Panc1 (cell line): ENCODE results near the gene PDE9A.

Experiments
- CTCF ChIP-seq: fragments of 450-650 bp; IDR thresholded peaks from 2 replicates; pipeline ENCODE4 v1.5.1; 2017; ENCODE audit warnings: mild to moderate bottlenecking
- POLR2AphosphoS5 ChIP-seq: IDR thresholded peaks from 2 replicates; pipeline ENCODE4 v1.6.1; 2012; ENCODE audit warnings: mild to moderate bottlenecking, low read depth, low read length, moderate library complexity

- TF ChIP-seq CTCF (no peak), POLR2AphosphoS5 (no peak)
Observed at GRCh38 chr21:42654179-42654912, 925 bp downstream of the PDE9A start.
